Stomach (tissue), 4 donors: ENCODE measurements around the gene YOD1.

Experiments used
- EP300 ChIP-seq: sonication (generic); formaldehyde crosslinking; IDR thresholded peaks from one replicate; pipeline ENCODE4 v1.6.1; 2017; ENCODE audit warnings: antibody characterized with exemption
- POLR2A ChIP-seq, 4 donors: fragments of 450-650 bp; IDR thresholded peaks; one replicate each; pipeline ENCODE4 v1.6.1; 2016; ENCODE audit warnings: antibody characterized with exemption in 4 of 4, control low read depth in 2 of 4, mild to moderate bottlenecking in 1 of 4, moderate library complexity in 1 of 4
- POLR2AphosphoS5 ChIP-seq, 3 donors: sonication (generic); formaldehyde crosslinking; IDR thresholded peaks; one replicate each; pipeline ENCODE4 v1.6.1; 2016; ENCODE audit warnings: antibody characterized with exemption in 3 of 3
- TF ChIP-seq, protein P1 (sequence below), 7 experiments: fragments of 450-650 bp in 4 of 7; fragments of 200-600 bp in 3 of 7; sonication (generic) in 3 of 7; IDR thresholded peaks; one replicate each; pipeline ENCODE4 v1.5.1; 2016 to 2019; ENCODE audit warnings: antibody characterized with exemption in 7 of 7, control low read depth in 2 of 7, mild to moderate bottlenecking in 1 of 7

DNA sequence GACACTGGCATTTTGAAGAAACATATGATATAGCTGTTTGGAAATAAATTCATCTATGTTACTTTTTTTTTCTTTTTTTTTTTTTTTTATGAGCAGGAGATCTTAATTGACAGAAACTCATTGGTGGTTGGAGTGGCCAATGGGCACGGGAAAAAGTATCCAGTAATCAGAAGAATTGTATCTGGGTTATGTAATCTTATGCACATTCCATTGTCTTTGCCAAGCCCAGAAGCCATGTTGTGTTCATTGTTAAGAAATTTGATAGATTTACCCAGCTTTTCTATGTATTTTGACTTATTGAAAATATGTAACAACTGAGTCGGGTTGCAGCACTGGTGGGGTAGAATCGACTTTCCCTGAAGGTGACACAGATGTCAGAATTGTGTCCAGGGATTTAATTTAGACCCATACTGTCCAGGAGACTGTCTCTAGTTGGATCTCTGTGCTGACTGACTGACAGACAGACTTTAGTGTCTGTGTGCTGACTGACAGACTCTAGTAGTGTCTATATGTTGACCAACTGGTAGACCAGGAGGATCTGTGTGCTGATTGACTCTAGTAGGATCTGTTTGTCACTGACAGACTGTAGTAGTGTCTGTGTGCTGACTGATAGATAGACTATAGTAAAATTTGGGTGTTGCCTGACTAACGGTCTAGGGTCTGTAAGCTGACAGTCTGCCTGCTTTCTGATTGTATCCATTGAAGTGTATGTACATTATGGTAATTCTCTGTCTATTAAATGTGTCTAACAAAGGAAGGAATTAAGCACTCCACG is 25.4 kb upstream of the YOD1 start:
- TF ChIP-seq, protein P1, sequence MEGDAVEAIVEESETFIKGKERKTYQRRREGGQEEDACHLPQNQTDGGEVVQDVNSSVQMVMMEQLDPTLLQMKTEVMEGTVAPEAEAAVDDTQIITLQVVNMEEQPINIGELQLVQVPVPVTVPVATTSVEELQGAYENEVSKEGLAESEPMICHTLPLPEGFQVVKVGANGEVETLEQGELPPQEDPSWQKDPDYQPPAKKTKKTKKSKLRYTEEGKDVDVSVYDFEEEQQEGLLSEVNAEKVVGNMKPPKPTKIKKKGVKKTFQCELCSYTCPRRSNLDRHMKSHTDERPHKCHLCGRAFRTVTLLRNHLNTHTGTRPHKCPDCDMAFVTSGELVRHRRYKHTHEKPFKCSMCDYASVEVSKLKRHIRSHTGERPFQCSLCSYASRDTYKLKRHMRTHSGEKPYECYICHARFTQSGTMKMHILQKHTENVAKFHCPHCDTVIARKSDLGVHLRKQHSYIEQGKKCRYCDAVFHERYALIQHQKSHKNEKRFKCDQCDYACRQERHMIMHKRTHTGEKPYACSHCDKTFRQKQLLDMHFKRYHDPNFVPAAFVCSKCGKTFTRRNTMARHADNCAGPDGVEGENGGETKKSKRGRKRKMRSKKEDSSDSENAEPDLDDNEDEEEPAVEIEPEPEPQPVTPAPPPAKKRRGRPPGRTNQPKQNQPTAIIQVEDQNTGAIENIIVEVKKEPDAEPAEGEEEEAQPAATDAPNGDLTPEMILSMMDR (IDR thresholded peaks at IDR 0.05) = no peak
- TF ChIP-seq EP300 (no peak), POLR2A (IDR thresholded peaks at IDR 0.05) (no peak), POLR2AphosphoS5 (IDR thresholded peaks at IDR 0.05) (no peak)
